Measurements from ENCODE around the gene GGACT.

The GGACT gene

DNA sequence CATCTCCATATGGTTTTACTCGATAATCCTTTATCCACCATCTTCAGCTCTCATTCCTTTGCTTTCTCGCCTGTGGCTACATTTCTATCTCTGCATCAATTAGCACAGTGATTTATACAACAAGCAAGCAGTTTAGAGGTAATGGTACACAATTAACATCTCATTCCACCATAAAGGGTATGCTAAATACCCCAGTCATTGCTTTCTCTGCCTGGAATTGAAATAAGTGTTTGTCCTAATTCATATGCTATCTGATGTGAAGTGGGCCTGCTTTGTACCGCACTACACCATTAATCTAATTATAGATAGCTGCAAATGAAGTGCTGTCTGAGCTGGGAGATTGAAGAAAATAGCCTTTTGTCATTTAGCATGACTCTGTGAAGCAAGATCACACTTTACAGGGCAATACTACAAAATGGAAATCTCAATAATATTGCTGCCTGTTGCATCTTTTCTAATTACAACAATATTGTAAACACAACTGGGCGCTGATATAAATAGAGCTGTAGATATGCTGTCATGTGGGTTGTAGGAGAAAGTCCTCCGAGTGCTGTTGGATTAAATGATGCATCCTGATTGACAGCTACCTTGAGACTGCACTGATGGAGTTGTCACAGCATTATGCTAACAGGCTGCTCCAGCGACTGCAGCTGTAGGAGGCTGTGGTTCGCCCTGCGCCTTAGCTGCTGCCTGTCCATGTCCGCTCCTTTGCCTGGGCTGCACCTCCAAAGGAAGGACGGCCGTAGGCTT lies 78.2 kb downstream of the GGACT start:
- no peak for DNase-seq (ENCODE audit: low read depth)
- no peak for TF ChIP-seq CTCF (conservative IDR thresholded peaks at IDR 0.05; ENCODE audit: low read depth, low read length)
- no peak overlapping the region for H3K4me3 ChIP-seq (ENCODE audit: low read depth, low read length)

DNA sequence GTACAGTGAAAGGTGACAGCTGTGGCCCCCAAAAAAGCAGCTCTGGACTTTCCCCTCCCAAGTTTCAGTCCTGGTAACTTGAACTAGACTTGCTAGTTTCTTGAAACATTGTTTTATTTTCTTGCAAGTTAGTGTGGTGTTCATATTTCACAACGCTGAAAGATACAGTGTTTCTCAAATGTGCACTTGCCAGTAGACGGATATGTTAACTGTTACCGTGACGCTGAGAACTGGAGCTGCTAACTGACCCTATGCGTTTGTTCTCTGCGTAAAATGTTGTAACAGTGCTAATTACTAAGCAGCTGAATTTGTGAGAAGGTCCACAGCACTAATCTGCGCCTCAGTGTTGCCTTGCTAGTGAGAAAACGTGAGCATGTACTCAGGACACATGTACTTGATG lies 79.6 kb downstream of the GGACT start:
- no peak overlapping the region for H3K4me3 ChIP-seq (ENCODE audit: low read depth, low read length)
- TF ChIP-seq CTCF (conservative IDR thresholded peaks at IDR 0.05; ENCODE audit: low read depth, low read length): no peak
- peak; percentile 69 for DNase-seq (ENCODE audit: low read depth)

DNA sequence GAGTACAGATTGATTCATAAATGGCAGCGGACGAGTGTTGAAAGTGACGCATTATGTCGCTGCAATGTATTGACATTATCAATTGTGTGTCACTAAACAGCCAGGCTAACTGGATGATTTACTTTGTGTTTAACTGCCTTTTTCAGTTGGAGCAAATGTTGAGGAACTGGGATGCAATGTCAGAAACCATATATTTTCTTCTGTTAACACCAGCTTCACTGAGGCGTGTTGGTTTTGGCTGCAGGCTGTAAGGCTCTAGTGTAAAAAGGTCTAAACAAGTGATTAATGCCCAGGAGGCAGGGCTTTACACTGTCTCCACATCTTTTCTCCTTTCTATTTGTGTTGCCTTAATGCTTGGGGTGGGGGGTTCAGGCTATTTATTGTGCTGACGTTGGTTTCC lies 80.1 kb downstream of the GGACT start:
- TF ChIP-seq CTCF (conservative IDR thresholded peaks at IDR 0.05; ENCODE audit: low read depth, low read length): no peak
- DNase-seq (ENCODE audit: low read depth): no peak
- no peak overlapping the region for H3K4me3 ChIP-seq (ENCODE audit: low read depth, low read length)

DNA sequence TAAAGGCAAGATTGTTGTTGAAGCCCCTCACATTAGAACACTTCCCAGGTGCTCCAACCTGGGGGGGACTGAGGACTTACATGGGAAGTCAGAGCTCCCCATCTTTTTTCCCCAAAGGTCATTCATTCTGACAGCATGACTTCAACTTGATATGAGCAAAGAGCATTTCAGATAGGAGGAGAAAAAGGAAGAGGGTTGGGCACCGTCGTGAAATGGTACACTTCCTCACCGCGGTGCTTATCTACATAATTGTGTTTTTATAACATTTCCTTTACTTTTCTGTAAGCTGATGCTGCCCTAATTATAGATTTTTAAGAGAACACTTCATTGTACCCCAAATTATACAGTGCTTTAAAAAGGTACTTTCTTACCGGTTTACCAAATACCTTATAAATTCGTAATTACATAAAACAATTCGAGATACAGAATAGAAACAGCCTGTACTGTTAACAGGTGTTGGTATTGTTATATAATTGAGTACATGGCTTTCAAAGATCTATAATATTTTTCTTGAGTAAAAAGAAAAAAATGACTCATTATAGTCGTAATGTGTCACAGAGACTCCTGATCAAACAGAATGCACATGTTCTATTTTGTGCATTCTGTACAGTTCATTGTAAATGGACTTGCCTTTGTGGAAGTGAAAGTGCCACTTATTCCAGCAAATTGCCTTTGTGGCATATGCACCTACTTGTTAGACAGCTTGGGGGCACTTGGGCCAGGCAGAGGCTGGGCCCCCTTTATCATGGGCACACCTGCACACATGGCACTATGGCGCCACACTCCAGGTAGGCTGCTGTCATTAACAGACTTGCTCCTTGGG lies 81.8 kb downstream of the GGACT start:
- DNase-seq (ENCODE audit: low read depth): no peak
- no peak overlapping the region for H3K4me3 ChIP-seq (ENCODE audit: low read depth, low read length)
- no peak for TF ChIP-seq CTCF (conservative IDR thresholded peaks at IDR 0.05; ENCODE audit: low read depth, low read length)

DNA sequence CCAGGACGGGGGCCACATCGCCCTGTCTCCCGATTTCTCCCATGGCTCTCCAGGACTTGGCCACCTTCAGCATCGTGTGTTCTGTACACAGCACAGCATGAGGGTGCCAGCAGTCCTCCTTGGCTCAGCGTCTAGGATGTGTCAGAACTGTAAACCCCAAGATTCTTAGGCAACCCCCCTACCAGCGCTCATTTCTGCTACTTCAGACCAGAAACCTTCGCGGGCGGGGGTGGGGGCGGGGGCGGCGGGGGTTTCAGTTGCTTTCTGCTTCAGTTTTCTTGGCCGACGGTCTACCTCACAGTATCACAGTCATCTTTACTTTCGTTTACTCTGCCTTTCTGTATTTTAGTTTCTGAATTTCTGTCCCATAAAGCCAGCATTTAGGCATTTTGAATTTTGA lies 82.4 kb downstream of the GGACT start:
- no peak overlapping the region for H3K4me3 ChIP-seq (ENCODE audit: low read depth, low read length)

GRCh38 chr13:100503622-100504021 lies 85.0 kb downstream of the GGACT start:
- H3K4me3 ChIP-seq (ENCODE audit: low read depth, low read length): no peak overlapping the region
- DNase-seq (ENCODE audit: low read depth): no peak
- TF ChIP-seq CTCF (conservative IDR thresholded peaks at IDR 0.05; ENCODE audit: low read depth, low read length): no peak

More for the DNA sequence above, 82.4 kb downstream of the GGACT start:
- no peak for TF ChIP-seq CTCF (conservative IDR thresholded peaks at IDR 0.05; ENCODE audit: low read depth, low read length)
- no peak for DNase-seq (ENCODE audit: low read depth)
